GM08714 (cell line): ENCODE measurements around the gene ST3GAL2.
A peak's percentile ranks its signal among the peaks of the same experiment; 100 is the strongest.

ENCODE experiments used
- H3K4me3 ChIP-seq: fragments of 200-500 bp; sonication (Bioruptor generic); 2 replicates; pipeline ENCODE4 v1.5.1; 2014; ENCODE audit warnings: mild to moderate bottlenecking, low read length, inconsistent platforms
- ZNF274 ChIP-seq: IDR thresholded peaks from 2 replicates; pipeline ENCODE4 v1.6.1; 2012; ENCODE audit warnings: mild to moderate bottlenecking, low read depth, low read length

ST3GAL2 gene

GRCh38 chr16:70437017-70437581 lies 1.8 kb downstream of the ST3GAL2 start:
- TF ChIP-seq ZNF274, result no peak
- H3K4me3 ChIP-seq, result peak overlapping the region; percentile 92

- TF ChIP-seq ZNF274, result no peak
- H3K4me3 ChIP-seq, result no peak overlapping the region; the same call in 1 of the 2 replicates
Measured at GRCh38 chr16:70434484-70435260, 4.2 kb downstream of the ST3GAL2 start.

GRCh38 chr16:70433458-70434103 lies 5.3 kb downstream of the ST3GAL2 start:
- TF ChIP-seq ZNF274, result no peak
- H3K4me3 ChIP-seq, result peak overlapping the region; percentile 40; the same call in 1 of the 2 replicates

- TF ChIP-seq ZNF274, result no peak
- H3K4me3 ChIP-seq, result peak overlapping the region; percentile 40; the same call in 1 of the 2 replicates
Measured at GRCh38 chr16:70432723-70433457, 6.0 kb downstream of the ST3GAL2 start.

GRCh38 chr16:70432356-70432722 lies 6.6 kb downstream of the ST3GAL2 start:
- peak overlapping the region; percentile 21; the same call in 1 of the 2 replicates for H3K4me3 ChIP-seq
- TF ChIP-seq ZNF274, result no peak

GRCh38 chr16:70430667-70431536 lies 8.0 kb downstream of the ST3GAL2 start:
- TF ChIP-seq ZNF274, result no peak
- H3K4me3 ChIP-seq, result peak overlapping the region; percentile 21; the same call in 1 of the 2 replicates

- no peak overlapping the region; the same call in 1 of the 2 replicates for H3K4me3 ChIP-seq
- TF ChIP-seq ZNF274, result no peak
Measured at GRCh38 chr16:70429888-70430666, 8.8 kb downstream of the ST3GAL2 start.

GRCh38 chr16:70428178-70428998 lies 10.5 kb downstream of the ST3GAL2 start:
- peak overlapping the region; percentile 6; the same call in 1 of the 2 replicates for H3K4me3 ChIP-seq
- no peak for TF ChIP-seq ZNF274

- H3K4me3 ChIP-seq, result peak overlapping the region; percentile 0; the same call in 1 of the 2 replicates
- TF ChIP-seq ZNF274, result no peak
Measured at GRCh38 chr16:70427786-70428177, 11.1 kb downstream of the ST3GAL2 start.

GRCh38 chr16:70422543-70422942 lies 16.4 kb downstream of the ST3GAL2 start:
- no peak for TF ChIP-seq ZNF274
- H3K4me3 ChIP-seq, result no peak overlapping the region

GRCh38 chr16:70421473-70422311 lies 17.2 kb downstream of the ST3GAL2 start:
- H3K4me3 ChIP-seq, result no peak overlapping the region
- no peak for TF ChIP-seq ZNF274
